HepG2 (cell line): ENCODE measurements around the gene RASSF7. TPM values are rescaled to one million over a fixed set of nuclear protein-coding genes. Genes with fewer than 3 reads are reported as not detected.

Experiments used
- BCL3 ChIP-seq: sonication (generic); formaldehyde crosslinking; IDR thresholded peaks from 2 replicates; pipeline ENCODE4 v1.5.1; 2020; ENCODE audit warnings: mild to moderate bottlenecking, missing genetic modification reagents, moderate library complexity
- GABPB1 ChIP-seq: IDR thresholded peaks from 2 replicates; pipeline ENCODE4 v1.6.1; 2016; ENCODE audit warnings: mild to moderate bottlenecking, missing genetic modification reagents, moderate library complexity, missing compliant biosample characterization
- GLMP ChIP-seq: sonication (generic); formaldehyde crosslinking; IDR thresholded peaks from 2 replicates; pipeline ENCODE4 v1.9.0; 2021; ENCODE audit warnings: missing genetic modification reagents, mild to moderate bottlenecking, borderline replicate concordance
- HES4 ChIP-seq: sonication (generic); formaldehyde crosslinking; IDR thresholded peaks from 2 replicates; pipeline ENCODE4 v1.9.0; 2021; ENCODE audit warnings: mild to moderate bottlenecking, missing genetic modification reagents, borderline replicate concordance
- HMGXB4 ChIP-seq, 2 experiments: sonication (generic) in 1 of 2; formaldehyde crosslinking in 1 of 2; IDR thresholded peaks; 2 replicates each; pipeline versions ENCODE4 v1.4.0 to v1.6.1; 2018 to 2020; ENCODE audit warnings: missing genetic modification reagents in 2 of 2, borderline replicate concordance in 1 of 2, low read depth in 1 of 2, mild to moderate bottlenecking in 1 of 2, missing biosample characterization in 1 of 2
- KAT7 ChIP-seq: IDR thresholded peaks from 2 replicates; pipeline ENCODE4 v1.6.1; 2018; ENCODE audit warnings: borderline replicate concordance, missing compliant biosample characterization
- KDM5B ChIP-seq: sonication (generic); formaldehyde crosslinking; IDR thresholded peaks from 2 replicates; pipeline ENCODE4 v1.4.0; 2020; ENCODE audit warnings: missing genetic modification reagents, mild to moderate bottlenecking, borderline replicate concordance
- PAXIP1 ChIP-seq: sonication (generic); formaldehyde crosslinking; conservative IDR thresholded peaks from 2 replicates; pipeline ENCODE4 v1.4.0; 2020; ENCODE audit warnings: mild to moderate bottlenecking, missing genetic modification reagents, moderate library complexity
- SETDB1 ChIP-seq: sonication (generic); formaldehyde crosslinking; IDR thresholded peaks from 2 replicates; pipeline ENCODE4 v1.5.1; 2020; ENCODE audit warnings: missing genetic modification reagents, mild to moderate bottlenecking, borderline replicate concordance
- SP2 ChIP-seq: sonication (generic); formaldehyde crosslinking; IDR thresholded peaks from 2 replicates; pipeline ENCODE4 v1.5.1; 2020; ENCODE audit warnings: mild to moderate bottlenecking, missing genetic modification reagents
- ZBTB38 ChIP-seq: sonication (generic); formaldehyde crosslinking; IDR thresholded peaks from 2 replicates; pipeline ENCODE4 v1.5.1; 2020; ENCODE audit warnings: mild to moderate bottlenecking, missing genetic modification reagents
- ZNF501 ChIP-seq: sonication (generic); formaldehyde crosslinking; IDR thresholded peaks from 2 replicates; pipeline ENCODE4 v1.5.1; 2020; ENCODE audit warnings: mild to moderate bottlenecking, moderate library complexity, missing genetic modification reagents
- ZNF691 ChIP-seq: sonication (generic); formaldehyde crosslinking; IDR thresholded peaks from 2 replicates; pipeline ENCODE4 v1.4.0; 2020; ENCODE audit warnings: missing genetic modification reagents, low read depth, mild to moderate bottlenecking, borderline replicate concordance
- ZNF770 ChIP-seq: sonication (generic); formaldehyde crosslinking; IDR thresholded peaks from 2 replicates; pipeline ENCODE4 v1.5.0; 2020; ENCODE audit warnings: mild to moderate bottlenecking, missing genetic modification reagents
- ZNF773 ChIP-seq: sonication (generic); formaldehyde crosslinking; IDR thresholded peaks from 2 replicates; pipeline ENCODE4 v1.4.0; 2020; ENCODE audit warnings: missing genetic modification reagents, borderline replicate concordance
- polyA plus RNA-seq, 8 experiments: library from polyadenylated mRNA; depleted of rRNA in 3 of 8; stranded (reverse) in 7 of 8; unstranded in 1 of 8; fragments of >200 nt; fragmentation: Illumina TruSeq in 4 of 8; extraction: Trizol in 4 of 8; gene quantifications; 2 replicates each; pipeline versions ENCODE4 v1.2.1 to v1.2.3, GENCODE V29; 2011 to 2016; ENCODE audit warnings: low read depth in 4 of 8, missing spikeins in 1 of 8, mixed read lengths in 1 of 8; ENCODE audit not compliant: insufficient read depth in 1 of 8
- total RNA-seq, 5 experiments: library from RNA; depleted of rRNA; stranded (reverse); fragments of >200 nt; fragmentation: Illumina TruSeq; extraction: Trizol; gene quantifications; 2 replicates each; pipeline ENCODE4 v1.2.3, GENCODE V29; 2016; ENCODE audit warnings: low read depth in 1 of 5

RASSF7 gene
- total and polyA plus RNA-seq, 2 of the 13 experiments (the other 11 are each of a cell fraction or from before 2014, with no cell fraction given) = 20.2 to 28.6 TPM

GRCh38 chr11:534396-535209 lies 26.2 kb upstream of the RASSF7 start (continued):
- peak; percentile 67 for TF ChIP-seq ZNF501 (CRISPR knock-in tag)
- no peak for TF ChIP-seq GLMP
- TF ChIP-seq ZNF770 (CRISPR knock-in tag) = peak; percentile 54; the same call in 1 of the 2 replicates
- TF ChIP-seq HMGXB4 (CRISPR knock-in tag; IDR thresholded peaks at IDR 0.05; ENCODE audit: borderline replicate concordance in 1 of 2, low read depth in 1 of 2) = peak in 1 of 2 experiments; percentile 43; a peak in 1 of 4 replicates
- peak; percentile 61; the same call in 1 of the 2 replicates for TF ChIP-seq ZBTB38
- no peak for TF ChIP-seq ZNF691 (CRISPR knock-in tag)
- 0 out of 2 replicates have a peak, but pooled peaks have one; percentile 41 for TF ChIP-seq KAT7 (CRISPR knock-in tag)
- TF ChIP-seq ZNF773 (CRISPR knock-in tag) = no peak
- 0 out of 2 replicates have a peak, but pooled peaks have one; percentile 27 for TF ChIP-seq HES4
- TF ChIP-seq SP2 (CRISPR knock-in tag) = peak; percentile 43; the same call in 1 of the 2 replicates
- 0 out of 2 replicates have a peak, but pooled peaks have one; percentile 55 for TF ChIP-seq SETDB1 (CRISPR knock-in tag)
- TF ChIP-seq KDM5B (CRISPR knock-in tag) = 0 out of 2 replicates have a peak, but pooled peaks have one; percentile 43
- TF ChIP-seq GABPB1 (CRISPR knock-in tag) = peak; percentile 43; the same call in 1 of the 2 replicates
- no peak for TF ChIP-seq PAXIP1 (CRISPR knock-in tag)
- TF ChIP-seq BCL3 = 0 out of 2 replicates have a peak, but pooled peaks have one; percentile 11
